ENCODE results near the gene SEC16B.

The SEC16B gene

GRCh38 chr1:177978530-177978929 is 8.7 kb upstream of the SEC16B start:
- ChIA-PET CTCF (no interaction called here), POLR2A (no interaction called here)
- no peak for DNase-seq (ENCODE audit: extremely low spot score)
- TF ChIP-seq SUZ12 (IDR thresholded peaks at IDR 0.05) (no peak), HDGF (IDR thresholded peaks at IDR 0.05; ENCODE audit: borderline replicate concordance) (no peak), TARDBP (IDR thresholded peaks at IDR 0.05) (no peak), ELF4 (IDR thresholded peaks at IDR 0.05) (no peak), ARNT (IDR thresholded peaks at IDR 0.05) (no peak), SP1 (IDR thresholded peaks at IDR 0.05) (no peak), CTBP1 (IDR thresholded peaks at IDR 0.05; ENCODE audit: borderline replicate concordance) (no peak), ZNF384 (IDR thresholded peaks at IDR 0.05) (no peak), L3MBTL2 (conservative IDR thresholded peaks at IDR 0.05) (no peak), FOXA1 (IDR thresholded peaks at IDR 0.05) (no peak), NFRKB (IDR thresholded peaks at IDR 0.05) (no peak), PKNOX1 (IDR thresholded peaks at IDR 0.05) (no peak), LEF1 (IDR thresholded peaks at IDR 0.05; ENCODE audit: borderline replicate concordance) (no peak), BHLHE40 (IDR thresholded peaks at IDR 0.05; ENCODE audit: borderline replicate concordance) (no peak), FOXM1 (IDR thresholded peaks at IDR 0.05; ENCODE audit: borderline replicate concordance) (no peak), FOXK2 (IDR thresholded peaks at IDR 0.05) (no peak)

GRCh38 chr1:177977141-177977540 is 7.3 kb upstream of the SEC16B start:
- TF ChIP-seq HDGF (IDR thresholded peaks at IDR 0.05; ENCODE audit: borderline replicate concordance), result no peak
- TF ChIP-seq FOXK2 (IDR thresholded peaks at IDR 0.05), result no peak
- no peak for TF ChIP-seq ARNT (IDR thresholded peaks at IDR 0.05)
- no peak for TF ChIP-seq L3MBTL2 (conservative IDR thresholded peaks at IDR 0.05)
- TF ChIP-seq SUZ12 (IDR thresholded peaks at IDR 0.05), result no peak
- no peak for TF ChIP-seq TARDBP (IDR thresholded peaks at IDR 0.05)
- TF ChIP-seq CTBP1 (IDR thresholded peaks at IDR 0.05; ENCODE audit: borderline replicate concordance), result no peak
- ChIA-PET POLR2A (no interaction called here), CTCF (no interaction called here)
- no peak for DNase-seq (ENCODE audit: extremely low spot score)

GRCh38 chr1:177976596-177976995 is 6.7 kb upstream of the SEC16B start:
- TF ChIP-seq L3MBTL2 (conservative IDR thresholded peaks at IDR 0.05), result no peak
- no peak for TF ChIP-seq PKNOX1 (IDR thresholded peaks at IDR 0.05)
- no peak for TF ChIP-seq ARNT (IDR thresholded peaks at IDR 0.05)
- no peak for TF ChIP-seq FOXM1 (IDR thresholded peaks at IDR 0.05; ENCODE audit: borderline replicate concordance)
- no peak for TF ChIP-seq FOXA1 (IDR thresholded peaks at IDR 0.05)
- TF ChIP-seq TARDBP (IDR thresholded peaks at IDR 0.05), result no peak
- TF ChIP-seq BHLHE40 (IDR thresholded peaks at IDR 0.05; ENCODE audit: borderline replicate concordance), result no peak
- TF ChIP-seq HDGF (IDR thresholded peaks at IDR 0.05; ENCODE audit: borderline replicate concordance), result no peak
- TF ChIP-seq NFRKB (IDR thresholded peaks at IDR 0.05), result no peak
- TF ChIP-seq ELF4 (IDR thresholded peaks at IDR 0.05), result no peak
- TF ChIP-seq ZNF384 (IDR thresholded peaks at IDR 0.05), result no peak
- no peak for TF ChIP-seq CTBP1 (IDR thresholded peaks at IDR 0.05; ENCODE audit: borderline replicate concordance)
- no peak for TF ChIP-seq LEF1 (IDR thresholded peaks at IDR 0.05; ENCODE audit: borderline replicate concordance)
- no peak for TF ChIP-seq FOXK2 (IDR thresholded peaks at IDR 0.05)
- TF ChIP-seq SP1 (IDR thresholded peaks at IDR 0.05), result no peak
- no peak for TF ChIP-seq SUZ12 (IDR thresholded peaks at IDR 0.05)
- CTCF ChIA-PET, result interaction anchor here (0.6 kb wide), 1 partner anchor 990 kb away, joined by 3 read pairs; no protein-coding TSS in a partner anchor
- DNase-seq (ENCODE audit: extremely low spot score), result no peak
- POLR2A ChIA-PET, result no interaction called here

GRCh38 chr1:177975588-177976495 is 6.0 kb upstream of the SEC16B start:
- TF ChIP-seq HDGF (IDR thresholded peaks at IDR 0.05; ENCODE audit: borderline replicate concordance), result no peak
- TF ChIP-seq FOXM1 (IDR thresholded peaks at IDR 0.05; ENCODE audit: borderline replicate concordance), result no peak
- TF ChIP-seq SUZ12 (IDR thresholded peaks at IDR 0.05), result no peak
- TF ChIP-seq L3MBTL2 (conservative IDR thresholded peaks at IDR 0.05), result no peak
- TF ChIP-seq FOXA1 (IDR thresholded peaks at IDR 0.05), result no peak
- TF ChIP-seq LEF1 (IDR thresholded peaks at IDR 0.05; ENCODE audit: borderline replicate concordance), result no peak
- TF ChIP-seq FOXK2 (IDR thresholded peaks at IDR 0.05), result no peak
- no peak for TF ChIP-seq ARNT (IDR thresholded peaks at IDR 0.05)
- no peak for TF ChIP-seq BHLHE40 (IDR thresholded peaks at IDR 0.05; ENCODE audit: borderline replicate concordance)
- no peak for TF ChIP-seq SP1 (IDR thresholded peaks at IDR 0.05)
- no peak for TF ChIP-seq CTBP1 (IDR thresholded peaks at IDR 0.05; ENCODE audit: borderline replicate concordance)
- no peak for TF ChIP-seq NFRKB (IDR thresholded peaks at IDR 0.05)
- TF ChIP-seq ZNF384 (IDR thresholded peaks at IDR 0.05), result no peak
- CTCF ChIA-PET, result interaction anchor here (0.6 kb wide), 1 partner anchor 990 kb away, joined by 3 read pairs; no protein-coding TSS in a partner anchor
- DNase-seq (ENCODE audit: extremely low spot score), result no peak
- POLR2A ChIA-PET, result no interaction called here

- ChIA-PET CTCF (no interaction called here), POLR2A (no interaction called here)
- DNase-seq (ENCODE audit: extremely low spot score), result no peak
- no peak for TF ChIP-seq LEF1 (IDR thresholded peaks at IDR 0.05; ENCODE audit: borderline replicate concordance)
- TF ChIP-seq SP1 (IDR thresholded peaks at IDR 0.05), result no peak
- no peak for TF ChIP-seq FOXM1 (IDR thresholded peaks at IDR 0.05; ENCODE audit: borderline replicate concordance)
- no peak for TF ChIP-seq PKNOX1 (IDR thresholded peaks at IDR 0.05)
- no peak for TF ChIP-seq SUZ12 (IDR thresholded peaks at IDR 0.05)
- TF ChIP-seq TARDBP (IDR thresholded peaks at IDR 0.05), result no peak
- no peak for TF ChIP-seq ARNT (IDR thresholded peaks at IDR 0.05)
Measured at GRCh38 chr1:177973585-177973984, 3.7 kb upstream of the SEC16B start.

GRCh38 chr1:177969109-177969508 is 749 bp downstream of the SEC16B start:
- POLR2A ChIA-PET, result no interaction called here
- DNase-seq (ENCODE audit: extremely low spot score), result no peak
- CTCF ChIA-PET, result no interaction called here
- TF ChIP-seq FOXA1 (IDR thresholded peaks at IDR 0.05) (no peak), LEF1 (IDR thresholded peaks at IDR 0.05; ENCODE audit: borderline replicate concordance) (no peak), L3MBTL2 (conservative IDR thresholded peaks at IDR 0.05) (no peak), FOXK2 (IDR thresholded peaks at IDR 0.05) (no peak), SUZ12 (IDR thresholded peaks at IDR 0.05) (no peak), NFRKB (IDR thresholded peaks at IDR 0.05) (no peak), ARNT (IDR thresholded peaks at IDR 0.05) (no peak), CTBP1 (IDR thresholded peaks at IDR 0.05; ENCODE audit: borderline replicate concordance) (no peak), ZNF384 (IDR thresholded peaks at IDR 0.05) (no peak), FOXM1 (IDR thresholded peaks at IDR 0.05; ENCODE audit: borderline replicate concordance) (no peak), BHLHE40 (IDR thresholded peaks at IDR 0.05; ENCODE audit: borderline replicate concordance) (no peak), ELF4 (IDR thresholded peaks at IDR 0.05) (no peak), PKNOX1 (IDR thresholded peaks at IDR 0.05) (no peak), TARDBP (IDR thresholded peaks at IDR 0.05) (no peak), SP1 (IDR thresholded peaks at IDR 0.05) (no peak), HDGF (IDR thresholded peaks at IDR 0.05; ENCODE audit: borderline replicate concordance) (no peak)

All from HEK293T (cell line).